H9 (cell line): ENCODE results near the gene PMM2. TPM values are rescaled to one million over a fixed set of nuclear protein-coding genes. Genes with fewer than 3 reads are reported as not detected.

Experiments
- DNase-seq: peaks from one replicate; pipeline ENCODE4 v3.0.0-alpha.2; 2017
- H2AFZ ChIP-seq: one replicate; pipeline ENCODE4 v1.6.1; 2013; ENCODE audit warnings: mild to moderate bottlenecking, low read length, control low read depth, moderate library complexity
- H2AK5ac ChIP-seq: 2 replicates; pipeline ENCODE4 v1.6.1; 2013; ENCODE audit warnings: low read length, control low read depth, mixed read lengths; ENCODE audit not compliant: insufficient read length
- H2BK120ac ChIP-seq: one replicate; pipeline ENCODE4 v1.6.1; 2013; ENCODE audit warnings: low read depth, mild to moderate bottlenecking, low read length, control low read depth, inconsistent platforms; ENCODE audit not compliant: poor library complexity, severe bottlenecking
- H2BK12ac ChIP-seq: 2 replicates; pipeline ENCODE4 v1.6.1; 2013; ENCODE audit warnings: low read length, control low read depth, mixed read lengths, low read depth; ENCODE audit not compliant: insufficient read length
- H2BK15ac ChIP-seq: 2 replicates; pipeline ENCODE4 v1.6.1; 2013; ENCODE audit warnings: low read depth, low read length, control low read depth
- H2BK20ac ChIP-seq: one replicate; pipeline ENCODE4 v1.6.1; 2013; ENCODE audit warnings: low read depth, mild to moderate bottlenecking, low read length, control low read depth, inconsistent platforms; ENCODE audit not compliant: poor library complexity, severe bottlenecking
- H2BK5ac ChIP-seq: 2 replicates; pipeline ENCODE4 v1.6.1; 2013; ENCODE audit warnings: low read length, control low read depth, mixed read lengths; ENCODE audit not compliant: insufficient read length
- H3K14ac ChIP-seq: 2 replicates; pipeline ENCODE4 v1.6.1; 2013; ENCODE audit warnings: low read length, control low read depth; ENCODE audit not compliant: insufficient read depth
- H3K18ac ChIP-seq: 2 replicates; pipeline ENCODE4 v1.6.1; 2013; ENCODE audit warnings: low read depth, mild to moderate bottlenecking, mixed read lengths, low read length, control low read depth; ENCODE audit not compliant: insufficient read length
- H3K23ac ChIP-seq: 2 replicates; pipeline ENCODE4 v1.6.1; 2013; ENCODE audit warnings: low read length, control low read depth, mixed read lengths, low read depth; ENCODE audit not compliant: insufficient read length
- H3K23me2 ChIP-seq: 2 replicates; pipeline ENCODE4 v1.6.1; 2013; ENCODE audit warnings: low read depth, mild to moderate bottlenecking, mixed read lengths, low read length, control low read depth; ENCODE audit not compliant: insufficient read length, poor library complexity, severe bottlenecking
- H3K27ac ChIP-seq: 2 replicates; pipeline ENCODE4 v1.5.1; 2013; ENCODE audit warnings: low read length, control low read depth, mixed read lengths, low read depth; ENCODE audit not compliant: insufficient read length
- H3K27me3 ChIP-seq: 2 replicates; pipeline ENCODE4 v1.6.1; 2013; ENCODE audit warnings: low read length, control low read depth, inconsistent platforms; ENCODE audit not compliant: insufficient read depth
- H3K4ac ChIP-seq: 2 replicates; pipeline ENCODE4 v1.6.1; 2013; ENCODE audit warnings: low read depth, mild to moderate bottlenecking, control low read depth, inconsistent platforms, low read length, moderate library complexity
- H3K4me1 ChIP-seq: 2 replicates; pipeline ENCODE4 v1.6.1; 2013; ENCODE audit warnings: low read length, control low read depth, inconsistent platforms; ENCODE audit not compliant: insufficient read depth
- H3K4me2 ChIP-seq: 2 replicates; pipeline ENCODE4 v1.6.1; 2013; ENCODE audit warnings: low read length, control low read depth, mixed read lengths; ENCODE audit not compliant: insufficient read length, insufficient read depth
- H3K56ac ChIP-seq: 2 replicates; pipeline ENCODE4 v1.6.1; 2013; ENCODE audit warnings: low read depth, mild to moderate bottlenecking, mixed read lengths, low read length, control low read depth; ENCODE audit not compliant: insufficient read length
- H3K79me1 ChIP-seq: 2 replicates; pipeline ENCODE4 v1.6.1; 2013; ENCODE audit warnings: low read depth, mild to moderate bottlenecking, moderate library complexity, low read length, control low read depth, inconsistent platforms; ENCODE audit not compliant: insufficient read depth, poor library complexity, severe bottlenecking
- H3K79me2 ChIP-seq: 2 replicates; pipeline ENCODE4 v1.6.1; 2013; ENCODE audit warnings: low read length, control low read depth, inconsistent platforms; ENCODE audit not compliant: insufficient read depth
- H3K9ac ChIP-seq: 2 replicates; pipeline ENCODE4 v1.6.1; 2013; ENCODE audit warnings: low read length, control low read depth, mixed read lengths; ENCODE audit not compliant: insufficient read length; ENCODE audit errors: extremely low read depth
- H3K9me3 ChIP-seq: one replicate; pipeline ENCODE4 v1.6.1; 2013; ENCODE audit warnings: low read depth, low read length, inconsistent platforms; ENCODE audit not compliant: control insufficient read depth
- H3T11ph ChIP-seq: one replicate; pipeline ENCODE4 v1.6.1; 2013; ENCODE audit warnings: mild to moderate bottlenecking, low read length, control low read depth, inconsistent platforms
- H4K20me1 ChIP-seq: one replicate; pipeline ENCODE4 v1.6.1; 2013; ENCODE audit not compliant: control insufficient read depth, insufficient read length, insufficient read depth
- H4K5ac ChIP-seq: 2 replicates; pipeline ENCODE4 v1.6.1; 2013; ENCODE audit warnings: low read depth, mild to moderate bottlenecking, mixed read lengths, low read length, control low read depth; ENCODE audit not compliant: insufficient read length
- H4K8ac ChIP-seq: replicated peaks from 2 replicates; pipeline ENCODE4 v1.6.1; 2013; ENCODE audit warnings: low read length, control low read depth, mixed read lengths, low read depth; ENCODE audit not compliant: insufficient read length
- H4K91ac ChIP-seq: 2 replicates; pipeline ENCODE4 v1.6.1; 2013; ENCODE audit warnings: low read depth, mild to moderate bottlenecking, moderate library complexity, mixed read lengths, low read length, control low read depth; ENCODE audit not compliant: insufficient read length
- H3K27ac Mint-ChIP-seq, 3 experiments: 2 replicates in 2 of 3; 3 replicates in 1 of 3; pipeline ENCODE4 v1.8.0; 2020 to 2021; ENCODE audit warnings: mixed read lengths in 3 of 3, mild to moderate bottlenecking in 1 of 3, moderate library complexity in 1 of 3
- H3K27me3 Mint-ChIP-seq: 2 replicates; pipeline ENCODE4 v1.8.0; 2021; ENCODE audit warnings: low read depth, mild to moderate bottlenecking, moderate library complexity, mixed read lengths
- H3K36me3 Mint-ChIP-seq, 3 experiments: 2 replicates in 2 of 3; 3 replicates in 1 of 3; pipeline ENCODE4 v1.8.0; 2020 to 2021; ENCODE audit warnings: low read depth in 3 of 3, mixed read lengths in 3 of 3; ENCODE audit not compliant: insufficient read depth in 1 of 3
- H3K4me1 Mint-ChIP-seq, 2 experiments: 2 replicates each; pipeline ENCODE4 v1.8.0; 2020; ENCODE audit warnings: mixed read lengths in 2 of 2
- H3K4me3 Mint-ChIP-seq, 2 experiments: 2 replicates in 1 of 2; 3 replicates in 1 of 2; pipeline ENCODE4 v1.8.0; 2020 to 2021; ENCODE audit warnings: mild to moderate bottlenecking in 2 of 2, mixed read lengths in 2 of 2, moderate library complexity in 1 of 2
- H3K9me3 Mint-ChIP-seq, 2 experiments: 2 replicates in 1 of 2; 3 replicates in 1 of 2; pipeline ENCODE4 v1.8.0; 2020; ENCODE audit warnings: mild to moderate bottlenecking in 2 of 2, mixed read lengths in 2 of 2, moderate library complexity in 1 of 2
- WGBS: extraction: QIAGEN DNeasy Blood & Tissue Kit; methylation state at CpG from one replicate; pipeline ENCODE4 v1.1.7; 2013; ENCODE audit warnings: missing lambda C conversion rate, low lambda C conversion rate, mixed read lengths; ENCODE audit not compliant: insufficient read length; ENCODE audit errors: extremely low coverage; 5-methylcytosine and 5-hydroxymethylcytosine counted together
- total RNA-seq: library from RNA; stranded (reverse); gene quantifications from 2 replicates; pipeline ENCODE4 v1.2.1, GENCODE V29; 2021
- TF ChIP-seq, protein P1 (sequence below): fragments of 200-600 bp; sonication (generic); conservative IDR thresholded peaks from 3 replicates; pipeline ENCODE4 v1.8.0; 2021; ENCODE audit warnings: antibody characterized with exemption, mild to moderate bottlenecking

The PMM2 gene
- total RNA-seq, 1 experiment from 2014 or later: 82.7 TPM

DNA sequence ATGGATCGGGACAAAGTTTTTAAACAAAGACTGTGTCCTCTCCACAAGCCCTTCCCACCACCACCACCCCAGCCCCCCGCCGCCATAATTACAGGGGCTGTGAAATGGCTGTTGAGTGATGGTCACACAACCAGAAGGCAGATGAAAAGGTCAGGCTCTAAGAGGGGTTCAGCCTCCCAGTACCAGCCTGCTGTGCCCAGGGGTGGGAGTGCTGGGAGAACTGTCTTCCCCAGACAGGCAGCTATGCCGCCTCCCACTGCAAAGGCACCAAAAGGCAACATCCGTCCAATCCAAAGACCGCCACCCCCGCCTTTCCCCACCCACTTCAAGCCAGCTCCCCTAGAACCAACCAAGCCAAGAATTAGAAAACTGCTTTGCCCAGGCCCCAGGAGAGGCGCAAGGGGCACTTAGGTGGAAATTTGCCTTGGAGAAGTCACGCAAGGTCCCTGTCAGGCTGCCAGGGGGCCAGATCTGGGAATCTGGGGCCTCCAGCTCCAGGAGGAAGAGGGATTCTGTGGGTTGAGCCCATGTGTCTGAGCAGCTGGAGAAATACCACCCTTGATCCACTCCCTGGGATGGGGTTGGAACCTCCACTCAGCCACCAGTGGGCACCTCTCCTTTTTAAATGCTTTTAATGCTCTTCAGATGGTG, 56.8 kb downstream of the PMM2 start:
- H3K27ac Mint-ChIP-seq: no peak overlapping the region
- H3K4me3 Mint-ChIP-seq: no peak overlapping the region
- peaks cover 24 to 33% of the 10 kb centered on the region in 2 experiments for H3K4me1 Mint-ChIP-seq
- no peak overlapping the region for H2BK120ac ChIP-seq
- no peak overlapping the region for H3K4me2 ChIP-seq
- no peaks in the 10 kb centered on the region for H3K4me1 ChIP-seq
- H3T11ph ChIP-seq: no peak overlapping the region
- no peaks in the 10 kb centered on the region for H3K79me1 ChIP-seq
- WGBS: no CpG with 5 or more reads among the region's 9 CpGs
- no peaks in the 10 kb centered on the region for H3K9me3 ChIP-seq
- no peak overlapping the region for H3K18ac ChIP-seq
- H3K9me3 Mint-ChIP-seq: peaks cover 0 to 3% of the 10 kb centered on the region in 2 experiments; a peak in 2 of 5 replicates
- H3K36me3 Mint-ChIP-seq: peaks cover 52 to 98% (median 82%) of the 10 kb centered on the region in 3 experiments
- H3K23ac ChIP-seq: no peak overlapping the region
- H2BK12ac ChIP-seq: no peak overlapping the region
- no peak overlapping the region for H4K8ac ChIP-seq
- H2BK15ac ChIP-seq: no peak overlapping the region
- DNase-seq: no peak
- TF ChIP-seq, protein P1, sequence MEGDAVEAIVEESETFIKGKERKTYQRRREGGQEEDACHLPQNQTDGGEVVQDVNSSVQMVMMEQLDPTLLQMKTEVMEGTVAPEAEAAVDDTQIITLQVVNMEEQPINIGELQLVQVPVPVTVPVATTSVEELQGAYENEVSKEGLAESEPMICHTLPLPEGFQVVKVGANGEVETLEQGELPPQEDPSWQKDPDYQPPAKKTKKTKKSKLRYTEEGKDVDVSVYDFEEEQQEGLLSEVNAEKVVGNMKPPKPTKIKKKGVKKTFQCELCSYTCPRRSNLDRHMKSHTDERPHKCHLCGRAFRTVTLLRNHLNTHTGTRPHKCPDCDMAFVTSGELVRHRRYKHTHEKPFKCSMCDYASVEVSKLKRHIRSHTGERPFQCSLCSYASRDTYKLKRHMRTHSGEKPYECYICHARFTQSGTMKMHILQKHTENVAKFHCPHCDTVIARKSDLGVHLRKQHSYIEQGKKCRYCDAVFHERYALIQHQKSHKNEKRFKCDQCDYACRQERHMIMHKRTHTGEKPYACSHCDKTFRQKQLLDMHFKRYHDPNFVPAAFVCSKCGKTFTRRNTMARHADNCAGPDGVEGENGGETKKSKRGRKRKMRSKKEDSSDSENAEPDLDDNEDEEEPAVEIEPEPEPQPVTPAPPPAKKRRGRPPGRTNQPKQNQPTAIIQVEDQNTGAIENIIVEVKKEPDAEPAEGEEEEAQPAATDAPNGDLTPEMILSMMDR: no peak
- H3K14ac ChIP-seq: no peak overlapping the region
- no peak overlapping the region for H3K4ac ChIP-seq
- 0 out of 2 replicates have a peak, but pooled peaks cover 2% of the 10 kb centered on the region for H3K79me2 ChIP-seq
- no peak overlapping the region for H2AK5ac ChIP-seq
- no peak overlapping the region for H2BK5ac ChIP-seq
- no peak overlapping the region for H2BK20ac ChIP-seq
- no peak overlapping the region for H3K9ac ChIP-seq
- no peak overlapping the region for H3K56ac ChIP-seq
- H3K27me3 ChIP-seq: no peaks in the 10 kb centered on the region
- no peak overlapping the region for H3K27ac ChIP-seq
- no peak overlapping the region for H2AFZ ChIP-seq
- no peaks in the 10 kb centered on the region; the same call in 1 of the 2 replicates for H3K27me3 Mint-ChIP-seq
- no peak overlapping the region for H4K91ac ChIP-seq
- H3K23me2 ChIP-seq: no peaks in the 10 kb centered on the region
- no peak overlapping the region for H4K5ac ChIP-seq
- peaks cover 6% of the 10 kb centered on the region for H4K20me1 ChIP-seq
